Thyroid gland (tissue), 4 donors: ENCODE data around the gene RBM15B. TPM values are rescaled to one million over a fixed set of nuclear protein-coding genes. Genes with fewer than 3 reads are reported as not detected.
A peak's percentile ranks its signal among the peaks of the same experiment; 100 is the strongest.

Experiments used
- DNase-seq, 2 donors: peaks; one replicate each; pipeline ENCODE4 v3.0.0-alpha.2; 2019
- H3K27ac ChIP-seq, 3 donors: fragments of 200-600 bp; sonication (generic); 1 replicate in 2 of 3; 2 replicates in 1 of 3; pipeline ENCODE4 v1.5.1; 2016 to 2019; ENCODE audit warnings: mild to moderate bottlenecking in 1 of 3, moderate library complexity in 1 of 3
- H3K27me3 ChIP-seq: fragments of 200-600 bp; sonication (generic); one replicate; pipeline ENCODE4 v1.5.1; 2019
- H3K36me3 ChIP-seq, 2 donors: fragments of 200-600 bp; sonication (generic); one replicate each; pipeline ENCODE4 v1.5.1; 2016 to 2019
- H3K4me1 ChIP-seq, 2 donors: fragments of 200-600 bp; sonication (generic); one replicate each; pipeline ENCODE4 v1.5.1; 2017 to 2019
- H3K4me3 ChIP-seq, 3 donors: fragments of 200-600 bp; sonication (generic); replicated peaks in 1 of 3; 1 replicate in 2 of 3; 2 replicates in 1 of 3; pipeline ENCODE4 v1.5.1; 2016; ENCODE audit warnings: mild to moderate bottlenecking in 1 of 3
- H3K9me3 ChIP-seq: fragments of 200-600 bp; sonication (generic); one replicate; pipeline ENCODE4 v1.5.1; 2017
- POLR2A ChIP-seq, 2 donors: fragments of 450-650 bp; IDR thresholded peaks; one replicate each; pipeline ENCODE4 v1.6.1; 2017; ENCODE audit warnings: antibody characterized with exemption in 2 of 2, mild to moderate bottlenecking in 2 of 2, moderate library complexity in 1 of 2
- WGBS, 2 donors: methylation state at CpG; one replicate each; pipeline ENCODE4 v1.1.5; 2017; 5-methylcytosine and 5-hydroxymethylcytosine counted together
- intact Hi-C: fragments of 100-400 bp; cut with DNase I; formaldehyde crosslinking; loops from one replicate; pipeline ENCODE4 v1.15.1; 2023
- total RNA-seq, 4 donors: library from RNA; depleted of rRNA; stranded (reverse); fragments of >200 nt; gene quantifications; one replicate each; pipeline ENCODE4 v1.2.3, GENCODE V29; 2016
- TF ChIP-seq, protein P1 (sequence below), 6 experiments: fragments of 200-600 bp in 3 of 6; fragments of 450-650 bp in 3 of 6; sonication (generic) in 3 of 6; IDR thresholded peaks; one replicate each; pipeline ENCODE4 v1.5.1; 2016 to 2019; ENCODE audit warnings: antibody characterized with exemption in 6 of 6, mild to moderate bottlenecking in 2 of 6, inconsistent platforms in 1 of 6, moderate library complexity in 1 of 6

The RBM15B gene
- total RNA-seq, 4 donors from 2014 or later, result 29.4 to 50.0 (median 38.9) TPM

DNA sequence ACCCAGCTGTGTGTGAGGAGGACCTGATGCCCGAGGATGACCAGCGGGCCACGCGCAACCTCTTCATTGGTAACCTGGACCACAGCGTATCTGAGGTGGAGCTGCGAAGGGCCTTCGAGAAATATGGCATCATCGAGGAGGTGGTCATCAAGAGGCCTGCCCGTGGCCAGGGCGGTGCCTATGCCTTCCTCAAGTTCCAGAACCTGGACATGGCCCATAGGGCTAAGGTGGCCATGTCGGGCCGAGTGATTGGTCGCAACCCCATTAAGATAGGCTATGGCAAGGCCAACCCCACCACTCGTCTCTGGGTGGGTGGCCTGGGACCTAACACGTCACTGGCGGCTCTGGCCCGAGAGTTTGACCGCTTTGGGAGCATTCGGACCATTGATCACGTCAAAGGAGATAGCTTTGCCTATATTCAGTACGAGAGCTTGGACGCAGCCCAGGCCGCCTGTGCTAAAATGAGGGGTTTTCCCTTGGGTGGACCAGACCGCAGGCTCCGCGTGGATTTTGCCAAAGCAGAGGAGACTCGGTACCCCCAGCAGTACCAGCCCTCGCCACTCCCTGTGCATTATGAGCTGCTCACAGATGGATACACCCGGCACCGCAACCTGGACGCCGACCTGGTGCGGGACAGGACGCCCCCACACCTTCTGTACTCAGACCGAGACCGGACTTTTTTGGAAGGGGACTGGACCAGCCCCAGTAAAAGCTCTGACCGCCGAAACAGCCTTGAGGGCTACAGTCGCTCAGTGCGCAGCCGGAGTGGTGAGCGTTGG lies 1.5 kb downstream of the RBM15B start:
- DNase-seq, result no peak
- H3K27ac ChIP-seq, result peak overlapping the region in 2 of 3 donors; percentile 61 to 68
- intact Hi-C loops, result loop anchor here (5.0 kb wide), 2 partner anchors 105 to 280 kb away; partner anchors contain the start of gene TEX264
- H3K4me1 ChIP-seq, result peaks cover 36 to 73% of the 10 kb centered on the region in 2 donors
- no peaks in the 10 kb centered on the region for H3K27me3 ChIP-seq
- TF ChIP-seq POLR2A (IDR thresholded peaks at IDR 0.05), result no peak
- TF ChIP-seq, protein P1, sequence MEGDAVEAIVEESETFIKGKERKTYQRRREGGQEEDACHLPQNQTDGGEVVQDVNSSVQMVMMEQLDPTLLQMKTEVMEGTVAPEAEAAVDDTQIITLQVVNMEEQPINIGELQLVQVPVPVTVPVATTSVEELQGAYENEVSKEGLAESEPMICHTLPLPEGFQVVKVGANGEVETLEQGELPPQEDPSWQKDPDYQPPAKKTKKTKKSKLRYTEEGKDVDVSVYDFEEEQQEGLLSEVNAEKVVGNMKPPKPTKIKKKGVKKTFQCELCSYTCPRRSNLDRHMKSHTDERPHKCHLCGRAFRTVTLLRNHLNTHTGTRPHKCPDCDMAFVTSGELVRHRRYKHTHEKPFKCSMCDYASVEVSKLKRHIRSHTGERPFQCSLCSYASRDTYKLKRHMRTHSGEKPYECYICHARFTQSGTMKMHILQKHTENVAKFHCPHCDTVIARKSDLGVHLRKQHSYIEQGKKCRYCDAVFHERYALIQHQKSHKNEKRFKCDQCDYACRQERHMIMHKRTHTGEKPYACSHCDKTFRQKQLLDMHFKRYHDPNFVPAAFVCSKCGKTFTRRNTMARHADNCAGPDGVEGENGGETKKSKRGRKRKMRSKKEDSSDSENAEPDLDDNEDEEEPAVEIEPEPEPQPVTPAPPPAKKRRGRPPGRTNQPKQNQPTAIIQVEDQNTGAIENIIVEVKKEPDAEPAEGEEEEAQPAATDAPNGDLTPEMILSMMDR (IDR thresholded peaks at IDR 0.05), result no peak
- peak overlapping the region in 1 of 3 donors; percentile 71 for H3K4me3 ChIP-seq
- peaks cover 40 to 60% of the 10 kb centered on the region in 2 donors for H3K36me3 ChIP-seq
- 94 to 97% methylated on average over 32 of the region's 42 CpGs for WGBS, 2 donors
- H3K9me3 ChIP-seq, result no peaks in the 10 kb centered on the region

DNA sequence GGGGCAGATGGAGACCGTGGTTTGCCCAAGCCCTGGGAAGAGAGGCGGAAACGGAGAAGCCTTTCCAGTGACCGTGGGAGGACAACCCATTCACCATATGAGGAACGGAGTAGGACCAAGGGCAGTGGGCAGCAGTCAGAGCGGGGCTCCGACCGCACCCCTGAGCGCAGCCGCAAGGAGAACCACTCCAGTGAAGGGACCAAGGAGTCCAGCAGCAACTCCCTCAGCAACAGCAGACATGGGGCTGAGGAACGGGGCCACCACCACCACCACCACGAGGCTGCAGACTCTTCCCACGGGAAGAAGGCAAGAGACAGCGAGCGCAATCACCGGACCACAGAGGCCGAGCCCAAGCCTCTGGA lies 2.0 kb downstream of the RBM15B start:
- TF ChIP-seq POLR2A (IDR thresholded peaks at IDR 0.05), result no peak
- TF ChIP-seq, protein P1 (IDR thresholded peaks at IDR 0.05), result no peak
- H3K9me3 ChIP-seq, result no peaks in the 10 kb centered on the region
- H3K27me3 ChIP-seq, result no peaks in the 10 kb centered on the region
- intact Hi-C loops, result loop anchor here (5.0 kb wide), 2 partner anchors 104 to 279 kb away; partner anchors contain the start of gene TEX264
- H3K36me3 ChIP-seq, result peaks cover 42 to 55% of the 10 kb centered on the region in 2 donors
- H3K4me1 ChIP-seq, result peaks cover 31 to 67% of the 10 kb centered on the region in 2 donors
- WGBS, 2 donors, result 94 to 97% methylated on average over 17 of the region's 17 CpGs
- no peak overlapping the region for H3K27ac ChIP-seq
- no peak overlapping the region for H3K4me3 ChIP-seq
- no peak for DNase-seq

DNA sequence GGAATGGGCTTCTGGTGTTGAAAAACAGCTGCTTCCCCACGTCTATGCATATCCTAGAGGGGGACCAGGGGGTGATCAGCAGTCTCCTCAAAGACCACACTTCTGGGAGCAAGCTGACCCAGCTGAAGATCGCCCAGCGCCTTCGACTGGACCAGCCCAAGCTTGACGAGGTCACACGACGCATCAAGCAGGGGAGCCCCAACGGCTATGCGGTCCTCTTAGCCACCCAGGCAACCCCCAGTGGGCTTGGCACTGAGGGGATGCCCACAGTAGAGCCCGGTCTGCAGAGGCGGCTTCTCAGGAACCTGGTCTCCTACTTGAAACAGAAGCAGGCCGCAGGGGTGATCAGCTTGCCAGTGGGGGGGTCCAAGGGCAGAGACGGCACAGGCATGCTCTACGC lies 2.5 kb downstream of the RBM15B start:
- Histone ChIP-seq H3K4me1 (peaks cover 29 to 62% of the 10 kb centered on the region in 2 donors), H3K4me3 (no peak overlapping the region), H3K36me3 (peaks cover 46 to 51% of the 10 kb centered on the region in 2 donors), H3K9me3 (no peaks in the 10 kb centered on the region), H3K27me3 (no peaks in the 10 kb centered on the region), H3K27ac (no peak overlapping the region)
- 94 to 97% methylated on average over 13 to 14 of the region's 14 CpGs for WGBS, 2 donors
- intact Hi-C loops, result loop anchor here (5.0 kb wide), 2 partner anchors 104 to 279 kb away; partner anchors contain the start of gene TEX264
- TF ChIP-seq, protein P1 (IDR thresholded peaks at IDR 0.05), result no peak
- TF ChIP-seq POLR2A (IDR thresholded peaks at IDR 0.05), result no peak
- no peak for DNase-seq

DNA sequence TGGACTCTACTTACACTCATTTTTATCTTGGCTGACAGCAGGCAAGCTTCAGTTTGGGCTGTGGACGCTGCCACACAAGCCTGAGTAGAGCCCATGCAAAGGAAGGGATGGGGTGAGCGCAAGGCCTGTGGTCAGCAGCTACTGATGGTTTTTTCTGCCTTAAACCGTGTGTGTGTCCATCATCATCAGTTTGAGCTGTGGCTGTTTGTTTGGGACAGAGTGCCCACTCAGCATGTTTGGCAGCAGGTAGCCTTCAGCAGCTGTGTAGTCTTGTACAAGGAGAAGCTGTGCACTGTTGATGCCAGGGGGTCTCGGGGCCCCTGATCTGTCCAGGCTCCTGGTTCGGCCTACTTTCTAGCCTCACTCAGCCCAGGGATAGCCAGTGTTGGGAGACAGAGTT lies 3.5 kb downstream of the RBM15B start:
- no peaks in the 10 kb centered on the region for H3K27me3 ChIP-seq
- intact Hi-C loops, result loop anchor here (5.0 kb wide), 2 partner anchors 103 to 278 kb away; partner anchors contain the start of gene TEX264
- H3K9me3 ChIP-seq, result no peaks in the 10 kb centered on the region
- no peak for DNase-seq
- peaks cover 22 to 53% of the 10 kb centered on the region in 2 donors for H3K4me1 ChIP-seq
- H3K27ac ChIP-seq, result no peak overlapping the region
- no peak overlapping the region for H3K4me3 ChIP-seq
- TF ChIP-seq, protein P1 (IDR thresholded peaks at IDR 0.05), result no peak
- no peak for TF ChIP-seq POLR2A (IDR thresholded peaks at IDR 0.05)
- peaks cover 43 to 44% of the 10 kb centered on the region in 2 donors for H3K36me3 ChIP-seq
- WGBS, 2 donors, result 82 to 89% methylated on average over 3 to 5 of the region's 5 CpGs
